ENCODE measurements around the gene TLCD5.

Gene TLCD5

DNA sequence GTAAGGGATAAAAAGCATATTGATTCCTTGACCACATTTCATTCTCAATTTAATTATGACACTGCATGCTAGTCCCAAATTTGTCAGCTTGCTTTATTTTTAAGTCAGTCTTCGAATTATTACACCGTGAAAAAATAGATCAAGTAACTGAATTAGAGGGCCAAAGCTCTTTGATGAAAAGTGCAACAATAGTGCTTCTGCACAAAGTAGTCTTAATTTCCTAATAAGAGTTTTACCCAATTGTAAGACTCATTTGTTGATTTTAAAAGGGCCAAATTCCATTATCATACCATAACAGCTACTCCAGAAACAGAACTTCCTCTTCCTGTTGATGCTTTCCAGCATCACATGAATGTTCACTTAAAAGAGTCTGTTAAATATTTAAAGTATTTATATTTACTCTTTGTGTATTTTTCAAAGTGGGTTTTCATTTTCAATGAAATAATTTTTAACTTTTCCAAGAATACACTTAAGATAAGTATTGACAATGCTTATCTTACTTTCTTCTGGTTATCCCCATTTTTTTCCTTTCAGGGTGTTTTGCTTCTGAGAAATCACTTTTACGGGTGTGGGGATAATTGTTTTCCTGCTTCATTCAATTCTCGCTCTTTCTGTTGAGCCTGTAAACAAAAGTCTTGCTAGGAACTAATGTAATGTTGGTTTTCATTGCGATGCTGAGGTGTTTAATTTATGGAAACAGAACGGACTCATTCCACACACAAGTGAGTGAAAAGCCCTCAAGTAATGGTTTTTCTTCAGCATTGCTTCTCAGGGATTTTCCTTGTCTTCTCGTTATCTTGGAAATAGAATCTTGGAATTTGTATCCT lies 13.2 kb downstream of the TLCD5 start:
- DNase-seq: no peak

DNA sequence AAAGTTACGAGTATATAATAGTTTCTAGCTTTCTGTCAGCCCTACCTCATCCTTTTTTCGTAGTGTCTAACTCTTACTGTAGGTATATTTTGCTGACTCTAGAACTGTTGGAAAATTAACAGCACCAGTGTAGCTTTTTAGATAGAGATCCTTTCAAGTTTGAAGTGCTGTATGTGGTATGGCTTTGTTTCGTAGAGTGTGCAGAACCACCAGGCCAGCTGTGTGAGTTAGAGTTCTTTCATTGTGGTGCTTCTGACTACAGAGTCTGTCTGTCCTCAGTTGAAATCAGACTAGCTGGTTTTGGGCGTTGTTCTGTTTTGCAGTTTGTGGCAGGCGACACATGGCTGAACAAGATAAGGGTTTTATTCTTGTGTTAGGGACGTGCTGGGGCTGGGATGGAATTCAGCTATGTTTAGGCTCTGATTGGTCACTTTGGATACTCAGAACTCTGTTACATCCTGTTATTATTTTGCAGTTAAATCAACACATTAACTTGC lies 14.3 kb downstream of the TLCD5 start:
- DNase-seq: no peak

GRCh38 chr11:120340529-120340928 lies 15.4 kb downstream of the TLCD5 start:
- no peak for DNase-seq

DNA sequence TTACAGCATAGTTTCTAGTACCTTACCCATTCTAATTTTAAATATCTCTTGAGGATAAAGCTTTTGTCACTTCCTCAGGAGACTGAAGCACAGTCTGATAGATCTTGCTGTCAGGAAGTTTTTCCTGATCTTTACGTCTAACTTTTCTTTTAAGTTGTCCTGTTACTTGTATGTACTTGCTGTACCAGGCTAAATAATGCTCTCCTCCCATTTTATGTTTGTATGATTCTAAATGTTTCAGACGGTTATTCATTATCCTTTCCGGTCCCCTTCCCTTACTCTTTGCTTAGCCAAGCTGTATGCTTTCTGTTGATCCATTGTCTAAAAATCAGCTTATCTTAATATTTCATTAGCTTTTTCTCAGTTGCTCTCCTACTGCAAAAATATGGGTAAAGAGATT lies 17.1 kb downstream of the TLCD5 start:
- no peak for DNase-seq

- DNase-seq: no peak
Observed at GRCh38 chr11:120342678-120343077, 17.6 kb downstream of the TLCD5 start.

DNA sequence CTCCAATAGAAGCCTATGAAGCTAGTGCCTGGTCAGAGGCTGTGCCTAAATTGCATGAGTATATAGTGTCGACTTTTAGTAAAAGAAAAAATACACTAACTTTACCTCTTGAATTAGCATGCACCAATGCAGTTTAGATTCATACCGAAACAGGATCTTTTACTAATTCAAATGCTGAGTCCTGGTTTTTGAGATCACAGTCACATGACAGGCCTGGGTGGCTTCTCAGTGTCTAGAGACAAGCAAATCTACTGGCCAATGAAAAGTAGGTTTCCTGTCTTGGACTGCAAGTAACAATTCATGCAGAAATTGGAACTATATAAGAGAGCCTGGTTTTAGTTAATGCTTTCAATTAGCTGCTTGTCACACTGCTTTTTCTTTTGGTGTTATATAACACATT lies 18.3 kb downstream of the TLCD5 start:
- DNase-seq: no peak

- DNase-seq: peak in 1 of 2 experiments; percentile 20
Observed at GRCh38 chr11:120344302-120345004, 19.4 kb downstream of the TLCD5 start.

DNA sequence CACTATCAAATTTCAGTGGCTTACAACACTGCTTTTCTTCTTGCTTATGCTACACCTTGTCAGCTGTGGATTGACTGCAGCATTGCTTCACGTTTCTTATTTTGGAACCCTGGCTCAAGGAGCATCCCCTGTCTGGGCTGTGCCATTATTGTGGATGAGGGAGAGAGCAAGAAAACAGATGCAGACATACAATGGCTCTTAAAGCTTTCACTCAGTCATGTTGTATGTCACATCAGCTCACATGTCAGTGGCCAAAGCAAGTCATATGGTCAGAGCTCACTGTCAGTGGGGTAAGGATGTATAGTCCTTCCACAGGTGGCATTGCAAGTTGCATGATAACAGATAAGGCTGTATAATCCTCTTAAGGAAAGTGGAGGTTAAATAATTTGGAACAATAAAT lies 21.1 kb downstream of the TLCD5 start:
- no peak for DNase-seq

GRCh38 chr11:120350637-120351036 lies 25.5 kb downstream of the TLCD5 start:
- no peak for DNase-seq

DNA sequence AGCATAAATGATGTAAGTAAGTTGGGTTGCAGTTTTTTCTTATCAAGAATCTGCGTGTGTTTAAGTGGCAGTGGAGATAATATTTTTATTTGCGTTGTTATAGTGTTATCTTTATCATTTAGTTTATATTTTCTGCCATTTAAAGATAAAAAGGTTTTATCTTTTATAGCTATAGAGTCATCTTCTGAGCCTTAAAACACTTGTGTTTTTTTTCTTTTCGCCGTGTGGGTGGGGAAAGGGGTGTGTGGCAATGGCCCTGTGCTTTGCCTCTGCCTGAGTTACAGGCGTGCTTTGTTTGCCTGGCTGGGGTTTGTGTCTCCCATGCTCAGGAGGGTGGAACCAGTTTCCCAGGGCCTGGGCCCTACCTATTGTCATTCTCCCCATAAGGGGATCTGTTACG lies 27.3 kb downstream of the TLCD5 start:
- DNase-seq: no peak

GRCh38 chr11:120354068-120354467 lies 29.0 kb downstream of the TLCD5 start:
- no peak for DNase-seq

- no peak for DNase-seq
Observed at GRCh38 chr11:120354779-120355178, 29.7 kb downstream of the TLCD5 start.

DNA sequence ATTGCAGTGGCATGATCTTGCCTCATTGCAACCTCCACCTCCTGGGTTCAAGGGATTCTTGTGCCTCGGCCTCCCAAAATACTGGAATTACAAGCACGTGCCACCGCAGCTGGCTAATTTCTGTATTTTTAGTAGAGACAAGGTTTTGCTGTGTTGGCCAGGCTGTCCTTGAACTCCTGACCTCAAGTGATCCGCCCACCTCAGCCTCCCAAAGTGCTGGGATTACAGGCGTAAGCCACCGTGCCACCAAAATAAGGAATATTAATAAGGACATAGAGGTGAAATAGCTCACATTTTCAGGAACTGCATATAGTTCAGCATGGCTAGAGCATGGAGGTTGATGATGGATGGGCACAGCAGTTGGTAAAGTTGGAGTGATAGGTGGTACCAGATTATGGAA lies 32.5 kb downstream of the TLCD5 start:
- DNase-seq: no peak

- DNase-seq: no peak
Observed at GRCh38 chr11:120358729-120359128, 33.6 kb downstream of the TLCD5 start.

GRCh38 chr11:120363436-120363835 lies 38.3 kb downstream of the TLCD5 start:
- no peak for DNase-seq

- DNase-seq: no peak
Observed at GRCh38 chr11:120365512-120365911, 40.4 kb downstream of the TLCD5 start.

GRCh38 chr11:120372296-120372695 lies 47.2 kb downstream of the TLCD5 start:
- DNase-seq: no peak

DNA sequence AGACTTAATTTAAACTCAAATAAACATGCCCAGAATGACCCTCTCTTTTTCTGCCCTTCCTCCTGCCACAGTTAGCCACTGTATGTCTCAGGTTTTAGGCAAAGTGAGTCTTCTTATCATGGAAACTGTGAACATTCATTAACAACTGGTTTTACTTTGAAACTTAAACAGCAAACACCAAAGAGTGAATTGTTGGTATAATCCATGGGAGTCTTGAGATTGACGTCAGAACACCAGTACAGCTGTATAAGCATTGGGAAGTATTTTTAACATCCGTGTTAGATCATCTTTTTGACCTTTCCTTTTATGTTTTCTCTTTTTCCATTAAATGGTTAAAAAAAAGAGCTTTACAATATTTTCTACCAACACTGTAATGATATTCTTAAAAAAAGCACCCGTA lies 50.0 kb downstream of the TLCD5 start:
- DNase-seq: no peak

- no peak for DNase-seq
Observed at GRCh38 chr11:120376547-120377182, 51.6 kb downstream of the TLCD5 start.

- DNase-seq: no peak
Observed at GRCh38 chr11:120378474-120378873, 53.4 kb downstream of the TLCD5 start.

DNA sequence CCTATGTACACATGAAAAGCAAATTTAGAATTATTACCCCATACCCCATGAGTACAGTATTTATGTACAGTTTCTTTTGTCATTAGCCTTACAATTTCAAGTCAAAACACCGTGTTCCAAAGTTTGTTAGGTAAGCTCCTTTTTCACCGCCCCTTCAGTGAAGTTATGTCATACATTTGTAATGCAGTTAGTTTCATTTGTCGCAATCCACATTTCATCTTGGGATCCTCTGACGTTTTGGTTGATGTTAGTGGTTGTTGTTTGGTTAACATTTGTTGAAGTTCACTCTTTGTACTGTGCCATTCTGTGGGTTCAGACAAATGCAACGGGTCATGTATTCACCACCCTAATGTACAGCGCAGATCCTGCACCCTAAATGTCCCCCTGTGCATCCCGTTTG lies 56.3 kb downstream of the TLCD5 start:
- DNase-seq: no peak
